ENCODE data around the gene RNU5B-1.

RNU5B-1 gene

DNA sequence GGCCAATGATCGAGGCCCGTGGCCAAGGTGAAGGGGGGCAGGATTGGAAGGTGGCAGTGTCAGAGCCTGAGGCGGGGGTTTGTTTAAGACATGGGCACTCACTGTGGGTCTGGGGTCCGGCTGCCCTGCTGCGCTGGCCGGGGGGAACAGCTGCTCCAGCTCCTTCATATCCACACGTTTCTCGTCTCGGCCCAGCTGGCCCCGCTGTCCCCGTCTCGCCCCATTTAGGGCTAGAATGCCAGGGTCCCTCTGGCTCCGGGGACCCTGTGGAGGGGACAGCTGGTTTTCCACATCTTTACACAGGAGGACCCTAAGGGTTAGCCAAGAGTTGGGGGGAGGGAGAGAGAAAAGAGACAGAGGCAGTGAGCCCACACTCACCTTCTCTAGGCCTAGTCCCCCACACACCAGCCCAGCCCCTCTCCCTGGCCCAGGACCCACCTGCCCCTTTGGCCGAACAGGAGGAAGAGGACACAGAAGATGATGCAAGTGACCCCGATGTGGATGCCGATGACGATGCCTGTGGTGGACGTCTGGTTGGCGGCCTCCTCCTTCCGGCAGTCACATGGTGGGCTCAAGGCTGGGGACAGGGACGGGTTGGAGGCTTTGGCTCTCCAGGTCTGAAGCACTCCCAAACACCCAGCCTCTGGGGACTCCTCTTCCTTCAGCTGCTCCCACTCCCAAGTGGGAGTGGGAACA is 25.0 kb downstream of the RNU5B-1 start:
- DNase-seq, result no peak

DNA sequence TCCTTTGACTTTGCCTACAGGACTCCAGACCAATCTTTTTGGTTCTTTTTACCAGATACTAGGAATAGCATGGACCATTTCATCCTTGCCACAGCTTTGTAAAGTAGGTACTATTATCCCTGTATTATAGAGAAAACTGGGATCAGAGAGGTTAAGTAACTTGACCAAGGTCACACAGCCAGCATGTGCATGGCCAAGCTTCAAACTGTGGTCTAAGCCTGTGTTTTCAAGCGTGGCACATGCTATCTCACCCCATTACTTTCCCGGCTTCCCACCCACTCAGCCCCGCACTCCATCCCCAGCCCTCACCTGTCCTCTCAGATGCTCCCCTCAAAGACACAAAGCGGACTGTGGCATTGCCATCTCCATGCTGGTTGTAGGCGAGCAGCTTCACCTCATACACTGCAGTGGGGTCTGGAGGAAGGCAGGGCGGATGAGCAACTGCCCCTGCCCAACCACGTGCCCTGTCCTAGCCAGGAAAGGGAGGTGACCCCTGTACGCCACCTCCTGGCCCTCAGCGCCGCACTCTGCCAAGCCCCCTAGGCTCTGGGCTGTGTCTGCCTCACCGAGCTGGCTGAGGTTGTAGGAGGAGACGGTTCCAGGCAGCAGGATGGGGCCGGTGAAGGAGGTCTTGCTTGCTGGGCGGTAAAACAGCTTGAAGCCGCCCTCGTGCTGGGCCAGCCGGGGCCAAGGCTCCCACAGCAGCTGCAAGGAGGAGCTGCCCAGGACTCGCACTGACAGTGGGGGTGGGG is 25.7 kb downstream of the RNU5B-1 start:
- DNase-seq, result no peak

DNA sequence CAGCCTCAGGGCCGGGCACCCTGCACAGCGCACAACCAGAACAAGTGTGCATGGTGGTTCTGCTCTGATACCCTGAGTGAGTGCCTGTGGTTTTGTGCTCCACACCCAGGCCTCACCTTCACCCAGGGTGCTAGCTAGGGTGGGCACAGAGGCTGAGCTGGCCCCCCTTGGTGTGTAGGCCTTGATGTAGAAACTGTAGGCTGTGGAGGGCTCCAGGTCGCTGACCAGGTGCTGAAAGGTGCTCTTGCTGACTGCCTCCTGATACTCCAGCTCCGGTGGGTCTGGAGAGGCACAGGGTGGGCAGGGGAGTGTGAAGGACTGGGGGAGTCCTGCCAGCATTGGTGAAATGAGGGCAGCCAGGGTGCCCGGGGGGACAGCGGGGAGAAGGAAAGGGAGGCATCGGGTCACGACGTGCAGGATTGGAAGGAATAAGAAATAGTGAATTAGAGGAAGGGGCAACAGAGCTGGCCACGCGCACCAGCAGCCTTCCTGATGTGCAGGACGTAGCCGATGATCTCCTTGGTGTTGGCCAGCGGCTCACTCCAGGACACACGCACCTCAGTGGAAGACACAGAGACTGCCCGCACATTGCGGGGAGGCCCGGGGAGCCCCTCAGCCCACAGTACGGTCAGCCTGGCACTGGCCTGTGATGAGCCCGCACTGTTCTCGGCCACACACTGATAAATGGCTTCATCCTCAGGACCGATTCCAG is 26.6 kb downstream of the RNU5B-1 start:
- DNase-seq, result no peak

DNA sequence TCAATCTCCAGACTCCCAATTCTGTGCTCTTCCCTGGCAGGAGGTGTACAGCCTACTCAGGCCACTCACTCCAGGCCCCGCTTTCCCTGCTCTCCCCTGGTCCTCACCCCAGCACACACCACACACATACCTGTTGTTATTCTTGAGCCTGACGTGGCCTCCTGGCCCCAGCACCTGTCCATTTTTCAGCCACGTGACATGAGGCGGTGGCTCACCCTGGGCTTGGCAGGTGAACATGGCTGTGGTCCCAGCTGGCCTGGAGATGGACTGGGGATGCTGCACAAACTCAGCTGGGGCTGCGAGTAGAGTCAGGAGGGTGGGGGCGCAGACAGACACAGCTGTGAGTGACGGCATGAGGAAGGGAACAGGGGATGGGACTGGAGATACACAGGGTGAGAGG is 27.3 kb downstream of the RNU5B-1 start:
- no peak for DNase-seq

DNA sequence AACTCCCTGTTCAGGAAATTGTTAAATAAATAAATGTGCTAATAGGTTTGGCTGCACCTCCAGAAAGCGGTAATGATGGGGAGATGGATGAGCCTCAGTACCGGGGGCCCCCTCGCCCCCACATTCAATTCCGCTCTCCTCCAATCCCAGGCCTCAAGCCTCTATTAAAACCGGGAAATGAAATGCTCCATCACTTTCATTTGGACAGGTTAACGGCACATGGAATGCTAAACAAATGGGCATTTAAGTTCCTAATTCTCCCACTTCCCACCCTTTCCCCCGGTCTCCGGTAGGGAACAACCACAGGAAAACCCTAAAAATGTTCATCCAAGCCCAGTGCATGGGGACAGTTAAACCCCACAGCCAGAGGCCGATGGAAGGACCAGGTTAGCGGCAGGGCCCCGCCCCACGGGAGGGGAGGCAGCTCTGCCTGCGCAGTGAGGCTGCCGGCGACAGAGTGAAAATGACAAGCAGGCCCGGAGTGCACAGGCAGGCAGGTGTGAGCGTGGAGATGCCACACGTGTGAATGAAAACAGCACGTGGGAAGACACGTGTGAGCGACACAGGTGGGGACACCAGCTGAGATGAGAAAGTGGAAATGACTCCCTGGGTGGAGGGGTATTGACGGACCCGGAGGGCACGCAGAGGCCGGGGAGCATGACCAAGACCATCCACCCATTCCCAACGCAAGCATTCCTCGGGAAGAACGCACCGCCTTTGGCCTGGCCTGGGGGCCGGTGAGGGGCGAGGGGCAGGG is 28.1 kb downstream of the RNU5B-1 start:
- DNase-seq, result no peak

DNA sequence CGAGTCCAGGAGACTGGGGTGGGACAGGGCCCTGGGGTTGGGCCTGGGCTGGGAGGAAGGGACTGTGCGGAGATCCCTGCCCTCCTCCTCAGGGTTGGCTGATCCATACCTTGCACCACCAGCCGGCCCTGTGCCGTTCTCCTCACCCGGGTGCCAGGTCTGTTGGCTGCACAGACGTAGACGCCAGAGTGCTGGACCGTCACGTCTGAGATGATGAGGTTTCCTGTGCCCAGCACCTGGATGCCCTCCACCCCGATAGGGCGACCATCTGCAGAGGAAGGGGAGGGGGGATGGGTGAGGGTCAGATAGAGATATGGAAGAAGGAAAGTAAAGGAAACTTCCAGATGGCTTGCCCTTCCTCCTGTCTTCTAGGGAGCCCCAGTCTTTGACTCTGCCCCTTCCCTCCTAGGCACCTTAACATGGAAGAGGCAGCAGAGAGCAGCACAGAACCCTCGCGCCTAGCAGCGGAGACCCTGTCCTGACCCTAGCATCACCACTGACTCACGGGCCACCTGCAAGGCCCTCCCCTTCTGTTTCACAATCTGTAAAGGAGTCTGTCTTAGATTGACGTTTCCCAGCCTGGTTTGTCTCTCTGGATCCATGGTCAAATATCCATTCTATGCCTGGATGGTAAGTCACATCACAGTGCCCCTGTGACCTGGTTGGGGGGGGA is 28.8 kb downstream of the RNU5B-1 start:
- DNase-seq, result no peak

DNA sequence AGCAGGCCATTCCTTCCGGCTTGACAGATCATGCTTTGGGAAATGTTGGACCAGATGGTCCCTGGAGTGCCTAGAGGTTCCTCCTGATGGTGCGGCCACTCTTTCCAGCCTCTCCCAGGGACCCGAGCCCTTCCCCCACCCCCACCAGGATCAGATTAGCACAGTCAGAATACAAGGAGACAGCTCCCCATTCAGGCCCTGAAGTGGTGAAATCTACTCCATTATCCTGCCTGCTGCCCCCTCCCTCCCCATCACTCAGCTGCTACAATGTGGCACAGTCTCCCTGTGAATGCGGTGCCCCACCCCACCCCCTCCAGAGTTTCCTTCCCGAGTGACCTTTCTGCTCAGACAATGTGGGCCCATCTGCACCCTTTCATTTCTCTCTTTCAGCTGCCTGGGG is 29.4 kb downstream of the RNU5B-1 start:
- DNase-seq, result no peak

DNA sequence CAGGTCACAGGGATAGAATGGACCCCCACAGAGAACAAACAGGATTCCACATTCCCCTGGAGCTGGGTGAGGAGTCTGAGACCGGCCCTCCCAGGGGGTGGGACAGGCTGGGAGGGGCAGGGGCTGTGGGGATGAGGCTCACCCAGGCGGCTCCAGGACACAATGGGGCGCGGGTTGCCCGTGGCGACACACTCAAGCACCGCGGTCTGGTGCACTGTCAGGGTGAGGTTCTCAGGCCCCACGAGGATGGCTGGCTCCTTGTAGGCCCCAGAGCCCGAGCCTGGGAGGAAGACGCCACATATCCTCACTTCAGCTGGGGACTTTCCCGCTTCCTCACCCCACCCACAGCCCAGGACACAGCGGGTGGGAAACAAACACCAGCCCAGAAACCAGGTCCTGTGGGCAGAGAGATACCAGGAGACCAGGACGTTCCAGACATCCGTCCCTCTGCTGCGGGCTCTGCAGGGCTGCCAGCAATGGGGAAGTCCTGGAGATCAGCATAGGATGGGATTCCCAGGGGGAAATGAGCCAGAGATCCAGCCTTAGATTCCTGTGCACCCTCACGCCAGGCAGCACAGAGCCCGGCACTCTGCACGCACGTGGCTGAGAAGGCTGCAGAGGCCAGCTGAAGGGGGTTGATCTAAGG is 30.2 kb downstream of the RNU5B-1 start:
- no peak for DNase-seq

DNA sequence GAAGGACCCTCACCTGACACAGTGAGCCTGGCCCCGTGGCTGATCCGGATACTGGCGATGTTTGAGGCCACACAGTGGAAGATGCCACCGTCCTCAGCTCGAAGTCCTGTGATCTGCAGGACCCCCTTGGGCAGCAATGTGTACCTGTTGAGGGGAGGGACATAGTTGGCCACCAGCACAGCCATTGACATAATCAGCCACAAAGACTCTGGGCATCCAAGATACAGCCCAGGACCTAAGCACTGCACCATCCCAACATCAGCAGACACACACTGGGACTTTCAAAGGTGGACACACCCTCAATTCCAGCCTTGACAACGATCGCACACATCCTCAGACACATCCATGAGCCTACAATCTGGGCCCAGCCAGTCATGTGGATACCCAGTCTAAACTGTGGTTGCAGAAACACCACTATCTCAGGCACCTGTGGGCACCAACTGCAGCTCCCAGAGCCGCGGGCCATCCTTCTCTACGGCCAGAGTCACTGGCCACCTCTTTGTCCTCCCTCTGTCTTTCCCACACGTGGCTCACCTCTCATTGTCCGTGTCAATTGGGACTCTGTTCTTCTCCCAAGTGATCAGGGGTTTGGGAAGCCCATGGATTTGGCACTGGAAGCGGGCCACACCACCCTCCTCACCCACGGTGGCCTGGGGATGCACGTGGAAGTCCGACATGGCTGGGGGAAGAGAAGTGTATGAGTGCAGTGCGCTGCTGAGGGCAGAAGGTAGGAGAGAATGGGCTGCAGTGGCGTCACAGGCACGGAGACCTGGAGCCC is 31.0 kb downstream of the RNU5B-1 start:
- no peak for DNase-seq

DNA sequence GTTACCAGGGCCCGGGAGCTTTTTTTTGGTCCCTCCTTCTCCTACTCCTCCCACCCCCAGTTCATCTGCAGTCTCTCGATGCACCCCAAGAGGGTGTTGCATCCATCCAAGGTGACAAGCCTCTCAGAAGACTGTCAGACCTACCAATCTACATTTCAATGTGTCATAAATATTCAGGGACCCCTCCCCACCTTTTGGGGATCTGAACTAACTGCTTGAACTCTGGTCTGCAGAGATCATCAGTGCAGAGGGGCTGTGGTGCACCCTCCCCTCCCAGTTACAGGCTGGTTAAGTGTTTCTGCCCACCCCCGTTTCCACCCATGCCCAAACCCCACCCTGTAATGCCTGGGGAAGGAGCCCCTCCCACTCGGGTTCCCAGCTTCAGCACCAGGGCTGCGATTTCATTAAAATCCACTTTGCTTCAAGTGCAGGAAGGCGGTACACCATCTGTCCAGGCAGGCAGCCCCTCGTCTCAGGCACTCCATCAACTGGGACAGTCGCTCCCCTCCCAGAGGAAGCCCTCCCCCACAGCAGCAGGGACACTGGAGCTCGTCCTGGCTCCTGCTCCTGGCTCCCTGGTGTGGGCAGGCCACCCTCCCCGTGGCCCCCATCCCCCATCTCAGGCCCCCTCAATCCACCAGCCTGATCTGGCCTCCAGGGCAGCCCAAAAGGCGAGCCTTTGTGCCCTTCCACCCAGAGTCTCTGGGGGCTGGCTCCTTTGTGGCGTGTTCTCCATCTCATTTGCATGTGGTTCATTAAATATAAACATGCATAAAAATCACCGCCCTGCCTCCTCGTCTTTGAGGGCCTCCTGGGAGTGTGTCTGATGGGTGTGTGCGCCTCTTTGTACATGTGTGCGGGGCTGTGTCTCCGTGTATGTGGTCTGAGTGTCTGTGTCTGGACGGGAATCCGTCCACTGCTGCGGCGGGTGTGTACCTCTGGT is 32.3 kb downstream of the RNU5B-1 start:
- DNase-seq, result no peak

DNA sequence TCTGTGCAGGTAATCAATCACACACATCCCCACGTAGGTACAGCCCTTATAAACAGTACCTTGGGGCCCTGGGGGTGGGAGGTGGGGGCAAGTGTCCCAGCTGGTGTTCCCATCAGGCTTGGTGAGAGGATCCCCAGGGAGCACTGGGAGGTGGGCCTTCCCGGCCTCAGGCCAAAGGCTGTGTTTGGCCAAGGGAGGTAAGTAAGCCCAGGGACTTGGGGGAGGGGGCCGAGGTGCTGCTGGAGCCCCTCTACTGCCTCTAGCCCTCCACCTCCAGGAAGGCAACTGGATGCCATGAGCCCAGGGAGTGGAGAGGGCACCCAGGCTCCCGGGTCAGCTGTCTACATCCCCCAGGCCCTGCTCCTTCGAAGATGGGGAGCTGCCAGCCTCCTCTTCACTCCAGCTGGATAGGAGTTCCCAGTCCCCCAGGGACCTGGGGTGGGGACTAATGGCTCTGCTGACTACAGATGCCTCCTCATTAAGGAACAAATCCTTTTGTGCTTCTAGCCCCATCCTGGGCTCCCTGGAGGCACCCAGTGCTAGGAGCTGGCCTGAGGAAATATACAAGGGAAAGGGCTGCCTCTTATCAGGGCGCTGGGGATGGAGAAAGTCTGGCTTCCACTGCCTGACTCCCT is 33.1 kb downstream of the RNU5B-1 start:
- no peak for DNase-seq

DNA sequence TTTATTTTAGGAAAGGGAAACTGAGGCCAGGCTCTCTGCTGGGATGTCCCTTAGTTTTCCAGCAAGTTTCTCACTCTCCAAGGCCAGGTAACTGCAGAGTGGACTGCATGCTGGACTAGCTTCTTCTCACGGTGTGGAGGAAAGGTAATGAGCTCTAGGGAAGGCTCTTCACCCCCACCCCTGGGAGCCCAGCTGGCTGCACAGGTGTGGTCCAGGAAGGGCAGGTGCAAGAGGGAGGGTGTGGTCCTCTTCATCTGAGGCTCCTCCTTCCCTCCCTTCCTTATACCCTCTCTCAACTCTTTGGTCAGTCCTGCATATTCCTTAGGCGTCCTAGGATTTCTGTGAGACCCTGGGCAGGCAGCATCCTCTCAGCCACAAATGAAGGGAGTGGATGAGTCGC is 33.9 kb downstream of the RNU5B-1 start:
- DNase-seq, result no peak

DNA sequence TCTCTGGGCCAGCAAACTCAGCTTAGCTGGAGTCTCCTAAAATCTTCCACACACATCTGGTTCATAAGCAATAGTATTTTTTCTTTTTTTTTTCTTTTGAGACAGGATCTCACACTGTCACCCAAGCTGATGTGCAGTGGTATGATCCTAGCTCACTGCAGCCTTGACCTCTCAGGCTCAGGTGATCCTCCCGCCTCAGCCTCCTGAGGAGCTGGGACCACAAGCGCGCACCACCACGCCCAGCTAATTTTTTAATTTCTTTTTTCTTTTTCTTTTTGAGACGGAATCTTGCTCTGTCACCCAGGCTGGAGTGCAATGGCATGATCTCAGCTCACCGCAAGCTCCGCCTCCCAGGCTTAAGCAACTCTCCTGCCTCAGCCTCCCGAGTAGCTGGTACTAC is 34.3 kb downstream of the RNU5B-1 start:
- no peak for DNase-seq

DNA sequence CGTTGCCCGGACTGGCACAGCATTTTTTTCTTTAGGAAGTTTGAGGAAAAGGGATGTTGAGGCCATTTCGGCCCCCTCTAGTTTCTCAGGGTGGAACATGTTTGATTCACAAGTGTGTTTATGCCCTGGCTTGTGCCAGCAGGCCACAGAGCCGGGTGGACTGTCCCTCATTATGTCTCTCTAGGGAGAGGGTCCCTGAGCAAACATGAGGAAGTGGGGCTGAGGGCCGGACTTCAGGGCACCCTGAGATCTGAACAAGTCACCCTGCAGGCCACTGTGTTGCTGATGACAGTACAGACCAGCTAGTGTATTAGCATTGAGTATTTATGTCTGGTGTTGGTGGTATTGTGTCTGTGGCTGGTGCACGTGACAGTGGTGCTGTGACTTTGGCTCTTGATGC is 34.9 kb downstream of the RNU5B-1 start:
- DNase-seq, result no peak

DNA sequence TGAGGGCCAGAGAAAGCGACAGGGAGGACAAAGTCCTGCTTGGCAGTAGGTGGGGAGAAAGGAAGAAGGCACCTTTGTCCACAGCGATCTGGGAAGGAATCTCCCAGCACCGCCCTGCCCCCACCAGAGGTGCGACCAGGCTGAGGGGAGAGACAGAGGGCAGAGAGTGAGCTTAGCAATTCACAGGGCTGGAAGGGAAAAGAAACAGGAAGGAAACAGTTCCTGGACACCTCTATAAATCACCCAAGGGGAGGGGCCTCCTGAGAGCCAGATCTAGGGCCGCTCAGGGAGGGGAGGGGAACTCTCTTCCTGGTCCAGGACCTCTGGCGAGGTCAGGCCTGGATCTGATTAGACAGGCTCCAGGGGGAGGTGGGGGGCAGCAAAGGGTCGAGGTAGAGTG is 35.4 kb downstream of the RNU5B-1 start:
- no peak for DNase-seq

DNA sequence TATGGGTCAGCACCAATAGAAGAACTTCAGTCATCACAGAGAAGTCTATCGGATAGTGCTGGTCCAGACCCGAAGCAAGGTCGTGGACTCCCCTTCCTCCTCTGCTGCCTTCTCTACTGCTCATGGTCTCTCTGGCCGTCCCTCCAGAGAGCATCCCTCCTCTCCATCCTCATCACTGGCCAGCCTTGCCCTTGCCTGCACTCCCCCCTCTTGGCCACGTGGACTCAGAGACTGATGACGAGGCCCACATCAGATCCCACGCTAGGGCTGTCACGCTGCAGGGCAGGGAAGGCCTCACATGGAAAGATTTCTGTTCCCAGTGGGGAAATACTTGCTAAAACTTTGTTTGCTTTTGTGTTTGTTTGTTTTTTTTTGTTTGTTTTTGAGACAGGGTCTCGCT is 38.0 kb downstream of the RNU5B-1 start:
- no peak for DNase-seq

DNA sequence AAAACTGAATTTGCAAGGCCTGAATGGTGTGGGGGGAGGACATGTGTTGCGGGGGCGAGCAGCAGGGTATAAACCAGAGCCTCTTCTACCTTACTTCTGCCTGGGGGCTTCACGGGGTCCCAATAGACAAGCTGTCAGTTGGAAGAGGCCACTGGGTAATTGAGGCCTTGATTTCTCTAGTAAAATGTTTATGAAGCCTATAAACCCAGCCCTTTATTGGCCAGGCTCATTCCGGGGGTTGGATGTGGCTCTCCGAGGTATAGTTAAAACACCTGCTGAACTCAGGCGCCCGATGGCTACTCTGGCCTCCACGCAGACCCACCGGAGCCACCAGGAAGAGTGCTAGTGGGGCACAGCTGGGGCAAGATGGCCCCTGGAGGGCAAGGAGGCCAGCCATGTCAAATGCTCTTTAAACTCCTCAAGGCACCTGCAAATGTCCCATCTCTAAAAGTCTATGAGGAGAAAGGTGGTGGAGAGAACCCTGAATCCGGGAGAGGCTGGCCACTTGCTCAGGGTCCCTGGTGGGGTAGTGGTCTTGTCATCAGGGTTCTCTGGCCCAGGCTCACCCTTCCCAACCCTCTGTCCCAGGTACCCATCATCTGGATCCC is 39.0 kb downstream of the RNU5B-1 start:
- no peak for DNase-seq

DNA sequence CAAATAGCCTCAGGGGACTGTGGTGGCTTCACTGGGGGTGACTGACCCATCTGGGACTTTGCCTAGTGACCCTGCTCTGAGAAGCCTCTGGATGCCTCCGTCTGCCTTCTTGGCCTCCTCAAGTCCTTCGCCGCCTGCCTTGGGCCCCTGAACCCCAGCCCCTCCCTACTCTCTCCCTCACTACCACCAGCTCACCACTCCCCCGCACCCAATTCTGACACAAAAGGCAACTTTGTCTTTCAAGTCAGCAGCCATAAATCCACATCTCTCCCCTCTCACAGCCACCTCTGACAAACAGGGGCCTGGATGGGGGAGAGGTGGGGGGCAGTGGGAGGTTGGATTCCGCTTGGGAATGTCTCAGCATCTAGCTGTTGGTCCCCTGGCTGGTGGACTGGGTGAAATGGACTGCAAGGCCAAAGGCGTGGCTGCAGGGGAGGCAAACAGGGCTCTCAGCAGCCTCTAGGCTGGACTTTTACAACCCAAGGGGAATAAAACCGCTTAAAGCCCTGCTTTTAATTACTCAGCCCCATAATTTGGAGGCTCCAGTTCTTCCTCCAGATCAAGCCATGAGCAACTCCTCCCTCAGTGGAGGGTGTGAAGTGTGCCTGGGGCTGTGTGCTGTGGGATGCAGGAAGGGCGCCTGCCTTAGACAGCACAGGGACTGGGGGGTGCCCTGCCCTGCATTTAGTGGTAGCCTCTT is 39.9 kb downstream of the RNU5B-1 start:
- no peak for DNase-seq

DNA sequence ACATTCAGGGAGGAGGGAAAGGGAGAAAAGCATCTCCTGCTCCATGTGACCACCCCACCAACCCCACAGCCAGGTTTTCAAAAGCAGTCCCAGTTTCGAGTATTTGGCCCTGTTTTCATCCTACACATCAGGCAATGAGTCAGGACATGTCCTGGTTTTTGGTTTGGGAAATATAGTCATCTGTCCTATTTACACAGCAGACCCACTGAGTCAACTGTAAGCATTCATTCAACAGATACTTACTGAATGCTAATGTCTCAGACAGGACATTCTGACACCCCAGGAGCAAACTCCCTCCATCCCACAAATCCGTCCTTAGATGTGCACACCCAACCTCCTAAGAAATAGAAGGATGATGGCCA is 40.4 kb downstream of the RNU5B-1 start:
- no peak for DNase-seq

Measured in hematopoietic multipotent progenitor cell treated with erythropoietin and hydrocortisone succinate and interleukin-3 and kit ligand, for 6 days (in vitro differentiated cells).